ENCODE data around the gene OR6N2.

OR6N2 gene

DNA sequence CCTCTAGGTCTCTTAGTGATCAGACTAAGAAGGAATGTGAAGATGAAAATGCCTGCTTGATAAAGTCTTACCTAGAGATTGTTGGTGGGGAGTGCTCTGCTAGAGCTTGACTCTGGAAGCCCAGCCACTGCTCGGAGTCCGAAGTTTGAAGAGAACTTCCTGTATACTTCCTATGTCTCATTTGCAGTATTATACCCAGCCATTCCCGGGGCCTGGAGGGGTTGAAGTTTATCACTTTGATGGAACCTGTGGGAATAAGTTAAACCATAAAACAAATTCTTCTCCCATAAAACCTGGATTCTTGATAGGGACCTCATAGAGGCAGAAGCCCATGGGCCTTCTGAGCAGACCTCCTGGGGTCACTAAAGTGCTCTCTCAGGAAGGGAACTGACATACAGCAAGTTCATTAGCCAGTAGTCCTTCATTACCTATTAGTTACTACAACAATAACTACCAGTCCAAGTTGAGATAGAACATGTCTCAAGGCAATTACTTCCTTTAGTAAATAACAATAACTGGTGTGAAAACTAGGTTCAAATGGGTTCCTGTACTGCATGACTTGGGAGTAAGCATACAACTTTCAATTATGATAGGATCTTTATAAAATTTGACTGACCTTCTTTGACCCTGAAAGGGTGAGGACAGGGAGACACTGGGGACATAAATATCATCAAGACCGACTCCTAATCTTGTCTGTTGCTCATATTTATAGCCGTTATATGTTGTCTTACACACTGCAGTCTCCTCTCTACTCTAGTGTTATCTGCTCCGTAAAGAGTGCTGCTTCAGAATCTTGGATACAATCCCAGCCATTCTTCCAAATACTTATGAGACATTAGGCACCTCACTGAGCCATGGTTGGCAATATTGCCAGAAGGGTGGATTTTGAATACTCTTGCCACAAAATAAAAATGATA, 8.8 kb downstream of the OR6N2 start, which contains the start of gene OR6N1:
OR6N1 (minus strand) TSS at position 246 of the 917 bp plus-strand sequence. CDS start 5,513 bp downstream, outside the sequence.
- TF ChIP-seq, protein P1, sequence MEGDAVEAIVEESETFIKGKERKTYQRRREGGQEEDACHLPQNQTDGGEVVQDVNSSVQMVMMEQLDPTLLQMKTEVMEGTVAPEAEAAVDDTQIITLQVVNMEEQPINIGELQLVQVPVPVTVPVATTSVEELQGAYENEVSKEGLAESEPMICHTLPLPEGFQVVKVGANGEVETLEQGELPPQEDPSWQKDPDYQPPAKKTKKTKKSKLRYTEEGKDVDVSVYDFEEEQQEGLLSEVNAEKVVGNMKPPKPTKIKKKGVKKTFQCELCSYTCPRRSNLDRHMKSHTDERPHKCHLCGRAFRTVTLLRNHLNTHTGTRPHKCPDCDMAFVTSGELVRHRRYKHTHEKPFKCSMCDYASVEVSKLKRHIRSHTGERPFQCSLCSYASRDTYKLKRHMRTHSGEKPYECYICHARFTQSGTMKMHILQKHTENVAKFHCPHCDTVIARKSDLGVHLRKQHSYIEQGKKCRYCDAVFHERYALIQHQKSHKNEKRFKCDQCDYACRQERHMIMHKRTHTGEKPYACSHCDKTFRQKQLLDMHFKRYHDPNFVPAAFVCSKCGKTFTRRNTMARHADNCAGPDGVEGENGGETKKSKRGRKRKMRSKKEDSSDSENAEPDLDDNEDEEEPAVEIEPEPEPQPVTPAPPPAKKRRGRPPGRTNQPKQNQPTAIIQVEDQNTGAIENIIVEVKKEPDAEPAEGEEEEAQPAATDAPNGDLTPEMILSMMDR (conservative IDR thresholded peaks at IDR 0.05; ENCODE audit: low read length) = no peak
- DNase-seq (ENCODE audit: low read depth) = no peak

DNA sequence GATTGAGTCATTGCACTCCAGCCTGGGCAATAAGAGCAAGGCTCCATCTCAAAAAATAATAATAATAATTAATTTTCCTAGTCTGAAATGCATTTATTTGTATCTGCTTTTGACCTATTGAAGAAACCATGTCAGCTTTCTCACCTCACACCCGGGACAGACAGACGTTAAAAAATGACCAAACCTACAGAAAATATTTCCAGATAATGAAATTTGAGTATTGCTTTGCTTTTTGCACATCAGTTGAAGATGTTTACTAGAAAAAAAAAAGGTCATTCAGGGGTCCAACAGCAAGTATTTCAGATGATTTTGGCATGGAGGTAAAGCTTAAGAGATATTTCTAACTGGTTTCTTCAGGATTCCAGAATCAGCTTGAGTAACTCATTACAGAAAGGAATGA, 26.6 kb downstream of the OR6N2 start, which contains the start of gene OR6K6:
OR6K6 (plus strand) TSS at position 301 of the 400 bp plus-strand sequence. CDS start 168 bp downstream, outside the sequence.
- no peak within 1 kb of the TSS for H3K4me3 ChIP-seq (ENCODE audit: low read length)
- TF ChIP-seq, protein P1 (conservative IDR thresholded peaks at IDR 0.05; ENCODE audit: low read length) = no peak
- no peak for DNase-seq (ENCODE audit: low read depth)

More for the DNA sequence above, 8.8 kb downstream of the OR6N2 start, which contains the start of gene OR6N1:
- no peak within 1 kb of the TSS for H3K4me3 ChIP-seq (ENCODE audit: low read length)

DNA sequence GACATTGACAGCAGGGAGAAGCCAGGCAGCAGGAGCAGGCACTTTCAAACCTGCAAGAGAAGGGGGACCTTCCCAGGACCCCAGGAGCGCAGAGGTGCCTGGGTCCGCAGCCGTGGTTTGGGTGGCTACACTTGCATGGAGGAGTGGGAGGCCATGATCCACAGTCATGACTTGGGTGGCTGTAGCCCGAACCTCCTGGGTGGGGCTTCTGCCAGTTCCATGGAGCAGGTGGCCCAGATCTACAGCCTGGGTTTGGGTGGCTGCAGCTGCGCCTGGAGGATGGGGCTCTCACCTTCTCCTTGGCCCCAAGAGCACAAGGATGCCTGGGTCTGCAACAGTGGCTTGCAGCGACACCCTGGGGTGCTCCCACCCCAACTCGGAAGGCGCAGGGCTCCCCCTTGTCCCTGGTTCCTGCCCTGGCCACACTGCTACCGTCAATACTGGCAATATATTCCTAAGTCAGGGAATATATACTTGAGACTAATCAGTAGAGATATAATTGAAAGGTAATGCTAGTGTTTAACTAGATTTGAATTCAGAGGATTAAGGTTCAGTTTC, 28.8 kb downstream of the OR6N2 start:
- no peak for DNase-seq (ENCODE audit: low read depth)
- no peak overlapping the region for H3K4me3 ChIP-seq (ENCODE audit: low read length)
- TF ChIP-seq, protein P1 (conservative IDR thresholded peaks at IDR 0.05; ENCODE audit: low read length) = no peak

DNA sequence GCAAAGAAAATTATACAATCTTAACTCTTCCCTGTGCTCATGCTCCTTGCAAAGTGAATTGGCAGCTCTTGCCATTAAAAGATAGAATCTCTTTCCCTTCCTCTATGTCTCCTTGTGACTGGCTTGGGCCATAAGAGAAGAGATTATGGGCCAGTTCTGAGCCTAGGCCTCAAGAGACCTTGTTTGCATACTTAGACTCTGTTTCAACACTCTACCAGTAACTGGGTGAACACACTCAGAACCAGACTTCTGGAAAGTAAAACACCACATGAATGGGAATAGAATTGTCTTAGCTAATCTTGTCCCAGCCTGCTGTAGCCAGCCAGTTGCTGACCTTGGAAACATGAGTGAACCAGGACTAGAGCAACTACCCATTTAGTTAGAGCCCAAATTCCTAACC, 45.2 kb downstream of the OR6N2 start:
- TF ChIP-seq, protein P1 (conservative IDR thresholded peaks at IDR 0.05; ENCODE audit: low read length) = no peak
- no peak overlapping the region for H3K4me3 ChIP-seq (ENCODE audit: low read length)
- DNase-seq (ENCODE audit: low read depth) = no peak

DNA sequence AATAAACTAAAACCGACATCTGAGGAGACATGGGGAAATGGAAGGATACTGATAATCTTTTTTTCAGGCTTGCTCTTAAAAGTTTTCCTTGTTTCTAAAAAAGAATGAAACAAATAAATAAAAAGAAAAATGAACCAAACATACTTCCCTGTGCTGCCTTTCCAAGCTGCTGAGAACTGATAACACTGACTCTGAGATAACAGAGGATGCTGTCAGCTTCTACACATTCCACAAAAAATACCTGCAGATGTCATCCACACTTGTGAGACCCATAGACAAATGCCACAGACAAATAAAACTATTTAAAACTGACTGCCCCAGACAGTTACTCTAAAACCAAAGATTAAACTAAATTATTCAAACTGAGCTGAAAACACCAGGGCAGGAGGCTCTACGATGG, 48.5 kb downstream of the OR6N2 start:
- TF ChIP-seq, protein P1 (conservative IDR thresholded peaks at IDR 0.05; ENCODE audit: low read length) = no peak
- H3K4me3 ChIP-seq (ENCODE audit: low read length) = no peak overlapping the region

DNA sequence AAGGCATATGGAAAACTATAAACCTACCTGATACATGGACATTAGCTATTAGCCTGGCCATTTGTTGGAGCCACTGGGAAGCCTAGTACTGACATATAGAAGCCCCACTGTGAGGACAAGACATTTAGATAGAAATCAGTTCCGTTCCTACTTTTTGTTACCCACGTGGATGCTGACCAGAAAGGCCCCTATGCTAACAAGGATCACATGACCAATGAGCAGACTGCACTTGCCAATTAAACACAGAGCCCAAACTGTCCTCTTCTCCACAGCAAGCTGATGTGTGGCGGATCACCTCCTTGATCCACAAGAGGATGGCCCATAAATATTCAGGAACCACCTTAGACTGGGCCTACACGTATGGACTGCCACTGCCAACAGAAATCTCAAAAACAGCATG, 49.3 kb downstream of the OR6N2 start:
- TF ChIP-seq, protein P1 (conservative IDR thresholded peaks at IDR 0.05; ENCODE audit: low read length) = no peak
- no peak for DNase-seq (ENCODE audit: low read depth)

More for the DNA sequence above, 48.5 kb downstream of the OR6N2 start:
- no peak for DNase-seq (ENCODE audit: low read depth)

More for the DNA sequence above, 49.3 kb downstream of the OR6N2 start:
- H3K4me3 ChIP-seq (ENCODE audit: low read length) = no peak overlapping the region

Measured in AG10803 (cell line).